GM12878 (cell line): ENCODE results near the gene TRAF5. TPM values are rescaled to one million over a fixed set of nuclear protein-coding genes. Genes with fewer than 3 reads are reported as not detected.

Experiments
- ATAC-seq: fragments of 200-7000 bp; cut with Tn5 transposase; 3 replicates; pipeline ENCODE4 v1.9.1; 2020; ENCODE audit warnings: mild to moderate bottlenecking, moderate library complexity
- BruUV-seq: library from RNA; stranded (reverse); fragments of 400-500 nt; replicated peaks from 2 replicates; lab custom pipeline; 2021; lab: Mats Ljungman, UMichigan
- CTCF ChIA-PET: fragments of 300-600 bp; sonication (Branson Sonifier 250); formaldehyde crosslinking; extraction: SDS; loops from one replicate; lab custom pipeline; 2021; ENCODE audit warnings: inconsistent platforms; lab: Yijun Ruan, JAX
- POLR2A ChIA-PET: fragments of 350-600 bp; formaldehyde crosslinking; extraction: SDS; loops from one replicate; lab custom pipeline; 2021; ENCODE audit warnings: inconsistent platforms; lab: Charles Lee
- RAD21 ChIA-PET: fragments of 300-600 bp; sonication (Branson Sonifier 250); formaldehyde crosslinking; loops from one replicate; lab custom pipeline; 2023; ENCODE audit warnings: antibody characterized with exemption; ENCODE audit not compliant: unreplicated experiment; lab: Charles Lee
- SMC1A ChIA-PET: fragments of 300-600 bp; sonication (Branson Sonifier 250); formaldehyde crosslinking; loops from one replicate; lab custom pipeline; 2023; ENCODE audit not compliant: unreplicated experiment, uncharacterized antibody; lab: Charles Lee
- DNase-seq: peaks from one replicate; pipeline ENCODE4 v3.0.0-alpha.2; 2011; ENCODE audit warnings: low read depth, low spot score
- FAIRE-seq: peaks from 3 replicates; lab custom pipeline; 2011; peaks lifted over from hg19 to GRCh38; lab: Jason Lieb, UNC
- H2AFZ ChIP-seq: 2 replicates; pipeline ENCODE4 v1.6.0; 2011; ENCODE audit warnings: low read depth, low read length, control low read depth; ENCODE audit not compliant: control insufficient read depth
- H3K27ac ChIP-seq: 2 replicates; pipeline ENCODE4 v1.5.1; 2011; ENCODE audit warnings: control low read depth; ENCODE audit not compliant: control insufficient read depth, insufficient read depth
- H3K27me3 ChIP-seq, 2 experiments: replicated peaks in 1 of 2; 2 replicates each; pipeline versions ENCODE4 v1.6.0 to v1.6.1; 2011; ENCODE audit warnings: low read length in 1 of 2; ENCODE audit not compliant: control insufficient read depth in 2 of 2, insufficient read depth in 2 of 2
- H3K36me3 ChIP-seq, 2 experiments: 2 replicates each; pipeline ENCODE4 v1.5.1; 2011; ENCODE audit warnings: low read length in 1 of 2; ENCODE audit not compliant: control insufficient read depth in 2 of 2, insufficient read depth in 2 of 2
- H3K4me1 ChIP-seq: 2 replicates; pipeline ENCODE4 v1.6.1; 2011; ENCODE audit warnings: mild to moderate bottlenecking, low read length, moderate library complexity, mixed read lengths; ENCODE audit not compliant: control insufficient read depth, insufficient read depth
- H3K4me2 ChIP-seq: 2 replicates; pipeline ENCODE4 v1.6.0; 2011; ENCODE audit warnings: control low read depth; ENCODE audit not compliant: control insufficient read depth, insufficient read depth
- H3K4me3 ChIP-seq: fragments of 200-600 bp; sonication (generic); 2 replicates; pipeline ENCODE4 v1.5.1; 2016
- H3K79me2 ChIP-seq: 2 replicates; pipeline ENCODE4 v1.6.0; 2011; ENCODE audit warnings: low read length; ENCODE audit not compliant: control insufficient read depth, insufficient read depth
- H3K9ac ChIP-seq: 2 replicates; pipeline ENCODE4 v1.8.0; 2011; ENCODE audit warnings: low read length, control low read depth, mixed read lengths; ENCODE audit not compliant: control insufficient read depth, insufficient read depth
- H3K9me3 ChIP-seq: replicated peaks from 3 replicates; pipeline ENCODE4 v1.5.1; 2011; ENCODE audit warnings: mild to moderate bottlenecking, low read length; ENCODE audit not compliant: control insufficient read depth, insufficient read depth
- H4K20me1 ChIP-seq: 2 replicates; pipeline ENCODE4 v1.6.0; 2011; ENCODE audit not compliant: control insufficient read depth, insufficient read depth
- BRCA1 ChIP-seq: IDR thresholded peaks from 2 replicates; pipeline ENCODE4 v1.6.1; 2011; ENCODE audit warnings: low read depth, low read length, improper control_type of control experiment
- CBX5 ChIP-seq: sonication (generic); IDR thresholded peaks from 2 replicates; pipeline ENCODE4 v1.6.1; 2016; ENCODE audit warnings: low read depth, moderate library complexity, mild to moderate bottlenecking, inconsistent platforms
- CTCF ChIP-seq, 3 experiments: IDR thresholded peaks in 2 of 3; conservative IDR thresholded peaks in 1 of 3; 2 replicates each; pipeline ENCODE4 v1.5.1; 2011; ENCODE audit warnings: low read depth in 3 of 3, low read length in 3 of 3, mild to moderate bottlenecking in 3 of 3, control low read depth in 2 of 3, moderate library complexity in 2 of 3, inconsistent platforms in 1 of 3, mixed read lengths in 1 of 3; ENCODE audit not compliant: control insufficient read depth in 2 of 3, insufficient read depth in 1 of 3; ENCODE audit errors: extremely low read depth in 1 of 3
- FOS ChIP-seq: IDR thresholded peaks from 3 replicates; pipeline ENCODE4 v1.6.1; 2011; ENCODE audit warnings: borderline replicate concordance; ENCODE audit not compliant: insufficient read length; ENCODE audit errors: extremely low read depth
- IKZF1 ChIP-seq: fragments of 450-650 bp; conservative IDR thresholded peaks from 2 replicates; pipeline ENCODE4 v1.6.1; 2017; ENCODE audit warnings: antibody characterized with exemption, mild to moderate bottlenecking
- IKZF2 ChIP-seq, 2 experiments: fragments of 450-650 bp; IDR thresholded peaks; 2 replicates each; pipeline ENCODE4 v1.6.1; 2017; ENCODE audit warnings: mild to moderate bottlenecking in 2 of 2, moderate library complexity in 2 of 2
- JUND ChIP-seq: IDR thresholded peaks from 2 replicates; pipeline ENCODE4 v1.6.1; 2012; ENCODE audit warnings: low read depth, mild to moderate bottlenecking, low read length, improper control_type of control experiment, moderate library complexity
- MEF2B ChIP-seq: fragments of 450-650 bp; IDR thresholded peaks from 2 replicates; pipeline ENCODE4 v1.6.1; 2018; ENCODE audit warnings: mild to moderate bottlenecking, moderate library complexity; ENCODE audit not compliant: partially characterized antibody, poor library complexity, severe bottlenecking
- NR2F1 ChIP-seq: fragments of 450-650 bp; conservative IDR thresholded peaks from 2 replicates; pipeline ENCODE4 v1.6.1; 2017; ENCODE audit warnings: mild to moderate bottlenecking
- PBX3 ChIP-seq: IDR thresholded peaks from 2 replicates; pipeline ENCODE4 v1.6.1; 2011; ENCODE audit warnings: mild to moderate bottlenecking, low read depth, low read length, moderate library complexity; ENCODE audit not compliant: insufficient replicate concordance
- RELA ChIP-seq: fragments of 450-650 bp; IDR thresholded peaks from 2 replicates; pipeline ENCODE4 v1.8.0; 2014; ENCODE audit warnings: borderline replicate concordance; ENCODE audit not compliant: partially characterized antibody
- SPI1 ChIP-seq: IDR thresholded peaks from 2 replicates; pipeline ENCODE4 v1.6.1; 2011; ENCODE audit warnings: low read depth, mild to moderate bottlenecking, low read length, moderate library complexity, borderline replicate concordance; ENCODE audit not compliant: insufficient read depth
- SUPT20H ChIP-seq: IDR thresholded peaks from 2 replicates; pipeline ENCODE4 v1.6.1; 2011; ENCODE audit warnings: low read depth, mild to moderate bottlenecking, low read length, moderate library complexity, borderline replicate concordance; ENCODE audit not compliant: control insufficient read depth
- ZNF24 ChIP-seq: fragments of 450-650 bp; IDR thresholded peaks from 2 replicates; pipeline ENCODE4 v1.6.1; 2017; ENCODE audit warnings: antibody characterized with exemption, mild to moderate bottlenecking
- ZNF384 ChIP-seq: IDR thresholded peaks from 2 replicates; pipeline ENCODE4 v1.6.1; 2012; ENCODE audit warnings: low read depth, mild to moderate bottlenecking, low read length, improper control_type of control experiment, borderline replicate concordance
- WGBS: methylation state at CpG from one replicate; pipeline ENCODE4 v1.1.6; 2016; ENCODE audit warnings: low lambda C conversion rate; ENCODE audit not compliant: insufficient replicate concordance, insufficient coverage; ENCODE audit errors: missing lambda C conversion rate; 5-methylcytosine and 5-hydroxymethylcytosine counted together
- in situ Hi-C: fragments of 300-500 bp; cut with MboI; formaldehyde crosslinking; loops from 9 replicates; pipeline ENCODE4 v1.14.3; 2018; ENCODE audit warnings: mixed read lengths
- intact Hi-C: fragments of 100-400 bp; cut with micrococcal nuclease; formaldehyde crosslinking; loops from one replicate; pipeline ENCODE4 v1.14.2; 2022; ENCODE audit not compliant: unreplicated experiment
- polyA plus RNA-seq, 11 experiments: library from polyadenylated mRNA; depleted of rRNA in 4 of 11; unstranded in 6 of 11; stranded (reverse) in 5 of 11; fragments of >200 nt; fragmentation: Nextera tagmentation in 4 of 11; fragmentation: Illumina TruSeq in 1 of 11; extraction: Ambion mirVana in 4 of 11; extraction: Trizol in 1 of 11; gene quantifications; 1 replicate in 1 of 11; 2 replicates in 10 of 11; pipeline versions ENCODE4 v1.2.1 to v1.2.3, GENCODE V29; 2011 to 2016; ENCODE audit warnings: inconsistent platforms in 2 of 11, missing spikeins in 2 of 11, low read depth in 1 of 11
- total RNA-seq, 4 experiments: library from RNA; depleted of rRNA in 3 of 4; stranded (reverse); fragments of >200 nt in 3 of 4; fragmentation: Illumina TruSeq in 1 of 4; extraction: Trizol in 1 of 4; gene quantifications; 2 replicates each; pipeline versions ENCODE4 v1.2.1 to v1.2.3, GENCODE V29; 2013 to 2021

TRAF5 gene
- total and polyA plus RNA-seq, 10 of the 15 experiments (the other 5 are each of a cell fraction or from before 2014, with no cell fraction given) = 10.6 to 36.5 (median 26.3) TPM

DNA sequence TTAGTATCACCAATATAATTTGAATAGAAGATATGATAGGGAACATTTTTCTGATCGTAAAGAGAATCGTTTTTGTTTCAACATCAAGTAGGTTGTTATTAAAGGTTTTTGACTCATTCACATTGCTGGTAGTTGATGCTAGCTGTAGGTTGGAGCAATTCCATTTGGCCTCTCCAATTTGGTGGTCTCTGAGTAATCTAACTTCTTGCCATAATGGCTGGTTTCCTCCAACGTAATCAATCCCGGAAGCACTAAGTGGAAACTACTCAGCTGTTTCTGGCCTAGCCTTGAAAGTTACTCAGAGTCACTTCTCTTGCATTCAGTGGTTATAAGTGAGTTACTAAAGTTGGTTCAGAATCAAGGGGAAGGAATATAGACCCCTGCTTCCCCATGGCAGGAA lies 41.4 kb upstream of the TRAF5 start:
- Histone ChIP-seq H3K9ac (no peak overlapping the region), H3K27ac (no peak overlapping the region), H3K79me2 (no peaks in the 10 kb centered on the region), H3K9me3 (no peaks in the 10 kb centered on the region), H3K27me3 (no peaks in the 10 kb centered on the region), H2AFZ (no peak overlapping the region), H3K36me3 (peaks cover 0 to 20% of the 10 kb centered on the region in 2 experiments; a peak in 3 of 4 replicates), H3K4me2 (no peak overlapping the region), H3K4me1 (no peaks in the 10 kb centered on the region), H3K4me3 (no peak overlapping the region), H4K20me1 (no peaks in the 10 kb centered on the region)
- FAIRE-seq (no peak), DNase-seq (no peak), ATAC-seq (no peak)
- BruUV-seq = no TSS peak
- ChIA-PET POLR2A (interaction anchor here (1.1 kb wide), 1 partner anchor 40 kb away, joined by 5 read pairs; no protein-coding TSS in a partner anchor), SMC1A (interaction anchor here (0.6 to 1.3 kb wide), 4 partner anchors 10 to 992 kb away, joined by 3 read pairs; no protein-coding TSS in a partner anchor), RAD21 (no interaction called here), CTCF (interaction anchor here (1.1 kb wide), 2 partner anchors 27 to 38 kb away, joined by 3 to 4 read pairs; partner anchors contain the start of gene RCOR3)
- intact Hi-C loops = no loop called here
- TF ChIP-seq RELA = no peak
- TF ChIP-seq MEF2B = no peak
- WGBS = 98% methylated on average over 4 of the region's 4 CpGs
- in situ Hi-C loops = no loop called here

- in situ Hi-C loops (no loop called here), intact Hi-C loops (no loop called here)
- ChIA-PET CTCF (no interaction called here), SMC1A (no interaction called here), RAD21 (no interaction called here), POLR2A (no interaction called here)
- Histone ChIP-seq H3K9ac (no peak overlapping the region), H3K4me3 (no peak overlapping the region), H3K79me2 (no peaks in the 10 kb centered on the region), H2AFZ (no peak overlapping the region), H3K36me3 (peaks cover 0 to 25% of the 10 kb centered on the region in 2 experiments), H3K9me3 (no peaks in the 10 kb centered on the region), H4K20me1 (no peaks in the 10 kb centered on the region), H3K27ac (no peak overlapping the region), H3K4me2 (no peak overlapping the region), H3K27me3 (no peaks in the 10 kb centered on the region), H3K4me1 (no peaks in the 10 kb centered on the region)
- 93% methylated on average over 3 of the region's 3 CpGs for WGBS
- BruUV-seq = no TSS peak
- ATAC-seq (no peak), FAIRE-seq (no peak), DNase-seq (no peak)
- no peak for TF ChIP-seq CBX5
- no peak for TF ChIP-seq IKZF1
- TF ChIP-seq IKZF2 (IDR thresholded peaks at IDR 0.05) = no peak
- TF ChIP-seq PBX3 = no peak
- TF ChIP-seq BRCA1 = no peak
- TF ChIP-seq CTCF (IDR thresholded peaks at IDR 0.05 in 2 of 3, conservative IDR thresholded peaks at IDR 0.05 in 1 of 3; ENCODE audit: control insufficient read depth in 2 of 3, extremely low read depth in 1 of 3, insufficient read depth in 1 of 3, low read depth in 3 of 3, low read length in 3 of 3) = no peak
- no peak for TF ChIP-seq ZNF384
- TF ChIP-seq SUPT20H = no peak
- TF ChIP-seq FOS = no peak
- no peak for TF ChIP-seq NR2F1
- no peak for TF ChIP-seq ZNF24
- TF ChIP-seq JUND = no peak
- TF ChIP-seq SPI1 = no peak
These were observed 39.4 kb upstream of the TRAF5 start for GRCh38 chr1:211287218-211287617.
